ENCODE results near the gene RUFY3. TPM values are rescaled to one million over a fixed set of nuclear protein-coding genes. Genes with fewer than 3 reads are reported as not detected.
A peak's percentile ranks its signal among the peaks of the same experiment; 100 is the strongest.

The RUFY3 gene
- total and polyA plus RNA-seq, 2 of the 13 experiments (the other 11 are each of a cell fraction or from before 2014, with no cell fraction given) = 17.9 to 25.3 TPM

DNA sequence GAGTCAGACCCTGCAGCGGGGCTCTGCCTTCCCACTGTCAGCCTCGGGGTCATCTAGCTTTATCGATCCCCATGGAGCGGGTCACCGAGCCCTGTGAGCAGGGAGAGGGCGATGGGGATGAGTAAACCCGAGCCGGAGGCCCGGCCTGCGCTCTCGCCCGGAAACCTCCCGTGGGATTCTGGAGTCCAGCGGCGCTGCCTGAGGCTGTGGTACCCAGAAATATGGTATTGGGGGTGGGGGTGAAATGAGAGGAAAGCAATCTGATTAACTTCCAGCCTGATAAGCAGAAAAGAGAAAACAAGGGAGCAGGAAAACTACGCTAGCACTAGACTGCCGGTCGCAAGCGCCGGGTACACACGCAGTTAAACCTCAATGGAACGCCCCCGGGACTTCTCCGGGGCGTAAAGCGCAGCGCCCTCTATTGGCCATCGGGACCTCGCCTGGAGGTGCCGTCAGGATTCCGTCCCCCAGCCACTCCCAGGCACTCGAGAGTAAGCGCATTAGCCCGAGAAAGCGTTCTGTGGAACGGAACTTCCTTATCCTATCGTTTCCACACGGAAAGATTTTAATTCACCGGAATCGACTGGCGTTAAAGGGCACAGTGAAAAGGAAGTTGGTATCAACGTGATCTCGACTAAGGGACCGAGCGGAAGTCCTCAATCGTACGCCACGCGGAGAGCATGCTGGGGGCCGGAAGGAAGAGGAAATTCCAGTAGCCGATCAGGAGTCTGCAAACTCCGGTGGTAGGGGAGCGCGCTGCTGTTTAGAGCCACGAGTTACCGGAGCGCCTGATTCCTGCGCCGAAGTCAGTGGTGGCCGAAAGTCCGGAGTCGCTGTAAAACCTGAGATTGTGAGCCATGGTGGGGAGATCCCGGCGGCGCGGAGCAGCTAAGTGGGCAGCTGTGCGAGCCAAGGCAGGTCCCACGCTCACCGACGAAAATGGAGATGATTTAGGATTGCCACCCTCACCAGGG is 33.7 kb upstream of the RUFY3 start, which contains the start of gene UTP3 (continued):
- TF ChIP-seq ZEB1 (IDR thresholded peaks at IDR 0.05; ENCODE audit: insufficient replicate concordance, low read depth) (no peak), MAFF (IDR thresholded peaks at IDR 0.05; ENCODE audit: low read depth, low read length) (no peak), ZNF430 (CRISPR knock-in tag; IDR thresholded peaks at IDR 0.05) (peak; percentile 89), AGO1 (IDR thresholded peaks at IDR 0.05; ENCODE audit: low read depth, low read length, poor library complexity, severe bottlenecking) (peak; percentile 57), ZNF670 (CRISPR knock-in tag; IDR thresholded peaks at IDR 0.05; ENCODE audit: borderline replicate concordance) (no peak), ZNF572 (CRISPR knock-in tag; IDR thresholded peaks at IDR 0.05) (0 out of 2 replicates have a peak, but pooled peaks have one; percentile 87), POGZ (CRISPR knock-in tag; IDR thresholded peaks at IDR 0.05) (peak; percentile 98), SP4 (CRISPR knock-in tag; IDR thresholded peaks at IDR 0.05) (peak; percentile 73), CBX5 (CRISPR knock-in tag; IDR thresholded peaks at IDR 0.05; ENCODE audit: borderline replicate concordance) (peak; percentile 99), ZBTB10 (CRISPR knock-in tag; IDR thresholded peaks at IDR 0.05; ENCODE audit: borderline replicate concordance) (peak; percentile 11; the same call in 1 of the 2 replicates), ZNF274 (CRISPR knock-in tag; IDR thresholded peaks at IDR 0.05) (peak; percentile 67; the same call in 1 of the 2 replicates), ZNF777 (CRISPR knock-in tag; IDR thresholded peaks at IDR 0.05) (peak; percentile 88), SRY (CRISPR knock-in tag; IDR thresholded peaks at IDR 0.05) (no peak), DR1 (CRISPR knock-in tag; IDR thresholded peaks at IDR 0.05) (0 out of 2 replicates have a peak, but pooled peaks have one; percentile 68), ZNF652 (CRISPR knock-in tag; IDR thresholded peaks at IDR 0.05; ENCODE audit: borderline replicate concordance, low read depth) (peak; percentile 77; the same call in 1 of the 2 replicates), HMGXB3 (CRISPR knock-in tag; IDR thresholded peaks at IDR 0.05; ENCODE audit: borderline replicate concordance) (peak; percentile 79; the same call in 1 of the 2 replicates), CEBPG (CRISPR knock-in tag; IDR thresholded peaks at IDR 0.05) (peak; percentile 49), TOE1 (CRISPR knock-in tag; IDR thresholded peaks at IDR 0.05) (no peak), MTA1 (CRISPR knock-in tag; IDR thresholded peaks at IDR 0.05; ENCODE audit: borderline replicate concordance) (peak; percentile 78)
- TF ChIP-seq, protein P1, sequence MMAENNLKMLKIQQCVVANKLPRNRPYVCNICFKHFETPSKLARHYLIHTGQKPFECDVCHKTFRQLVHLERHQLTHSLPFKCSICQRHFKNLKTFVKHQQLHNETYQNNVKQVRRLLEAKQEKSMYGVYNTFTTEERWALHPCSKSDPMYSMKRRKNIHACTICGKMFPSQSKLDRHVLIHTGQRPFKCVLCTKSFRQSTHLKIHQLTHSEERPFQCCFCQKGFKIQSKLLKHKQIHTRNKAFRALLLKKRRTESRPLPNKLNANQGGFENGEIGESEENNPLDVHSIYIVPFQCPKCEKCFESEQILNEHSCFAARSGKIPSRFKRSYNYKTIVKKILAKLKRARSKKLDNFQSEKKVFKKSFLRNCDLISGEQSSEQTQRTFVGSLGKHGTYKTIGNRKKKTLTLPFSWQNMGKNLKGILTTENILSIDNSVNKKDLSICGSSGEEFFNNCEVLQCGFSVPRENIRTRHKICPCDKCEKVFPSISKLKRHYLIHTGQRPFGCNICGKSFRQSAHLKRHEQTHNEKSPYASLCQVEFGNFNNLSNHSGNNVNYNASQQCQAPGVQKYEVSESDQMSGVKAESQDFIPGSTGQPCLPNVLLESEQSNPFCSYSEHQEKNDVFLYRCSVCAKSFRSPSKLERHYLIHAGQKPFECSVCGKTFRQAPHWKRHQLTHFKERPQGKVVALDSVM (CRISPR knock-in tag; IDR thresholded peaks at IDR 0.05) = peak; percentile 83
